ACC112 (cell line): ENCODE data around the gene ARHGAP10.

Source experiments
- H2AFZ ChIP-seq: fragments of 200-600 bp; sonication (generic); one replicate; pipeline ENCODE4 v1.6.0; 2017; ENCODE audit warnings: antibody characterized with exemption, low read length; ENCODE audit not compliant: unreplicated experiment
- H3K27ac ChIP-seq: fragments of 200-600 bp; sonication (generic); 2 replicates; pipeline ENCODE4 v1.5.1; 2014; ENCODE audit warnings: low read depth, mild to moderate bottlenecking, antibody characterized with exemption, low read length, moderate library complexity
- H3K27me3 ChIP-seq: fragments of 200-600 bp; sonication (generic); 2 replicates; pipeline ENCODE4 v1.6.1; 2014; ENCODE audit warnings: mild to moderate bottlenecking, antibody characterized with exemption, low read length, moderate library complexity, mixed read lengths; ENCODE audit not compliant: insufficient read depth
- H3K36me3 ChIP-seq: fragments of 200-600 bp; sonication (generic); 2 replicates; pipeline ENCODE4 v1.6.1; 2016; ENCODE audit warnings: mild to moderate bottlenecking, antibody characterized with exemption, low read length, moderate library complexity, mixed read lengths; ENCODE audit not compliant: insufficient read depth
- H3K4me1 ChIP-seq: fragments of 200-600 bp; sonication (generic); one replicate; pipeline ENCODE4 v1.6.1; 2016; ENCODE audit warnings: low read length, mixed read lengths; ENCODE audit not compliant: insufficient read depth, unreplicated experiment, control insufficient read depth
- H3K4me3 ChIP-seq: fragments of 200-600 bp; sonication (generic); 2 replicates; pipeline ENCODE4 v1.5.1; 2014; ENCODE audit warnings: mild to moderate bottlenecking, low read depth, low read length
- H3K79me2 ChIP-seq: fragments of 200-600 bp; sonication (generic); one replicate; pipeline ENCODE4 v1.6.0; 2016; ENCODE audit warnings: low read length; ENCODE audit not compliant: control insufficient read depth, unreplicated experiment, insufficient read depth

Gene ARHGAP10

DNA sequence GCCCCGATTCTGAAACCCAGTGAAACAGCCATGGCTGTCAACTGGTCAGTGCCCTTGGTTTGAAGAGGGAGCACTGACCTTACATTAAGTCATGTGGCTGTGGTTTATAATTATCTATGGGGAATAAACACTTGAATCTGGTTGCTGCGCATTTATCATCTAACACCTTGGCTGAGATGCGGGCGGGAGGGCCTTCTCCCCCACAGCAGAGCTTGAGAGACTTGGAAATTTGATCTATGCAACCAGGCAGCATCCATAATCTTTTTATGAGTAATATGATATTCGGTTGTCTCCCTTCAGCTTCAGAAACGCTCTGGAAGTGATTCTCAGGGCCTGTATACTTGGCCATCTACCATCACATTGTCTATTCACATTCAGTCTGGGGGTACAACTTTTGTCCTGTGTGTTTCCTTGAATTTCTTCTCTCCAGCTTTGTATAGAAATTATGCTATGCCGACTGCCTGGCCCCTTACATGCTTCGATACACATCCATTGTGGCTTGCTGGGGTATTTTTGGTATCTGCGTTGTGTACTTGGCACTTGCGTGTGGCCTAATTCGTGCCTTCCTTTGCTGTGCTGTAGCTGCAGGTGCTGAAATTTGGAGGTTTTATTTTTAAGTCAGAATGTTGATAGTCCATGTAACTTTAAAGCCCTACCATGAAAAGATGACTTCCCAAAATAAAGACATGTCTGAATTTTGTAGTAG lies 321.6 kb downstream of the ARHGAP10 start:
- Histone ChIP-seq H3K79me2 (peaks cover 6% of the 10 kb centered on the region), H3K4me3 (no peak overlapping the region), H3K4me1 (peaks cover 7% of the 10 kb centered on the region), H3K27ac (no peak overlapping the region), H2AFZ (no peak overlapping the region), H3K27me3 (no peaks in the 10 kb centered on the region), H3K36me3 (no peaks in the 10 kb centered on the region)

DNA sequence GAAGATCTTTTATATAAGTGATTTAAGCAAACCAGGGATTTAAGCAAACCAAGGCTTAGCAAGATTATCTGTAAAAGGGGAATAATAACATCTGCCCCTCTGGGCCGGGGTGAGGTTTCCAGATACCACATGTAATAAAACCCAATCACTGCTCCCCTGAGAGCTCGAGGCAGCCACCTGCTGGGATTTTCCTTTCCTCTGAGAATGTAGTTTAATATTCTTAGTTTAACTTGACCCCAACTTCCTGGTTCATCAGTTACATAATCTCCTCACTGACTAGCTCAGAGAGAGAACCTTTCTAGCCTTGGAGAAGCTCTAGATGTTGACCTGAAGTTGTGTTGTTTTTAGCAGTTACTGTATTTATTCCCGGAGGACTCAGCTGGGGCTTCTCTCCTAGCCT lies 322.4 kb downstream of the ARHGAP10 start:
- peaks cover 7% of the 10 kb centered on the region for H3K4me1 ChIP-seq
- H3K27me3 ChIP-seq = no peaks in the 10 kb centered on the region
- H3K79me2 ChIP-seq = peaks cover 6% of the 10 kb centered on the region
- H2AFZ ChIP-seq = no peak overlapping the region
- no peak overlapping the region for H3K27ac ChIP-seq
- H3K36me3 ChIP-seq = no peaks in the 10 kb centered on the region
- H3K4me3 ChIP-seq = no peak overlapping the region

DNA sequence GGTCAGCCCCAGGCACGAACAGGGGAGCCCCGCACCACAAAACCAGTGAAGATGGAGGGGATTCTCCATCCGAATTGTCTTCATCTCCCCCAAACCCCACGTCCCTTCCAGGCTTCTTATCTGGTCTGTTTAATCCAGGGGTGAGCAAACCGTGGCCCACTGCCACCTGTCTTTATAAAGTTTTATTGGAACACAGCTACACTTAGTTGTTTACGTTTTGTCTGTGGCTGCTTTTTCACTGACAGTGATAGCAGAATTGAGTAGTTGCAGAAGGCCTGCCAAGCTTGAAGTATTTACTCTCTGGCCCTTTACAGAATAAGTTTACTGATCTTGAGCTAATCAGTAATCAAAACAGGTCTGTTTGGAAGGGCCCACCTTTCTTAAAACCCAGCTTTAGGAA lies 324.0 kb downstream of the ARHGAP10 start:
- no peak overlapping the region for H3K4me3 ChIP-seq
- H2AFZ ChIP-seq = no peak overlapping the region
- H3K27me3 ChIP-seq = no peaks in the 10 kb centered on the region
- H3K36me3 ChIP-seq = no peaks in the 10 kb centered on the region
- H3K4me1 ChIP-seq = peaks cover 7% of the 10 kb centered on the region
- peaks cover 3% of the 10 kb centered on the region for H3K79me2 ChIP-seq
- no peak overlapping the region for H3K27ac ChIP-seq

DNA sequence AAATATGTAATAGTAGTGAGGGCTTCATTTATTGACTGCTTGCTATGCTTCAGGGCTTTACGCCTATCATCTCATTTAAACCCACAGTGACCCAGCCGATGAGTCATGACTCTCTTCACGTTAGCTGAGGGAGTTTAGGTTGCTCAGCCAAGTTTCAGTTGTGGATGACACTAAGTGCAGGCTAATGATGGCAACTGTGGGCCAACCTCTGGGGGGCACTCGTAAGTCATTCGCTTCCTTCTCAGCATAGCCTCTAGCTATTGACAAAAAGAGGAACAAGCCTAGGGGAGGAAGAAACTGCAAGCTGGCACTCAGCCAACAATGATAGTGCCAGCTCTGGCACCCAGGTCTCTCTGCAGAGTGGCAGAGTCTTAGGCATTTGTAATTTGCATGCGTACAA lies 325.0 kb downstream of the ARHGAP10 start:
- no peak overlapping the region for H2AFZ ChIP-seq
- no peak overlapping the region for H3K27ac ChIP-seq
- no peaks in the 10 kb centered on the region for H3K79me2 ChIP-seq
- H3K4me3 ChIP-seq = no peak overlapping the region
- H3K4me1 ChIP-seq = peaks cover 7% of the 10 kb centered on the region
- no peaks in the 10 kb centered on the region for H3K27me3 ChIP-seq
- no peaks in the 10 kb centered on the region for H3K36me3 ChIP-seq

DNA sequence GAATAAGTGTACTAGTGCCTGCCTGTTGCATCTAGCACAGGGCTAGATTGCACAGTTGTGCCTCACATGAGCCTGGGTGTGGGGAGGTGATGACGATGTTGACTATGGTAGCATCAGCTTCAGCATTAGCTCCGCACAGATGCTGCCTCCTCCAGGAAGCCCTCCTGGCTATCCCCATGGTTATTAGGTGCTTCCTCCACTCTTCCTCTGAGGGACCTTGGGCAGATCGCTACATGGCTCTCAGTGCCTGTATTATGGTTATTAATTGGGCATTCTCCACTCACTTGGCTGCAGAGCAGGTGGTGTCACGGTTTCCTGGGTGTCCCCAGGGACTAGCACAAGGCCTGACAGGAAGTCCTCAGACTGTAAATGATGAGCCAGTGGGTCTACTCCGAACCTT lies 325.6 kb downstream of the ARHGAP10 start:
- no peak overlapping the region for H3K4me3 ChIP-seq
- no peaks in the 10 kb centered on the region for H3K36me3 ChIP-seq
- H2AFZ ChIP-seq = no peak overlapping the region
- no peak overlapping the region for H3K27ac ChIP-seq
- H3K79me2 ChIP-seq = no peaks in the 10 kb centered on the region
- H3K4me1 ChIP-seq = peaks cover 7% of the 10 kb centered on the region
- no peaks in the 10 kb centered on the region for H3K27me3 ChIP-seq

DNA sequence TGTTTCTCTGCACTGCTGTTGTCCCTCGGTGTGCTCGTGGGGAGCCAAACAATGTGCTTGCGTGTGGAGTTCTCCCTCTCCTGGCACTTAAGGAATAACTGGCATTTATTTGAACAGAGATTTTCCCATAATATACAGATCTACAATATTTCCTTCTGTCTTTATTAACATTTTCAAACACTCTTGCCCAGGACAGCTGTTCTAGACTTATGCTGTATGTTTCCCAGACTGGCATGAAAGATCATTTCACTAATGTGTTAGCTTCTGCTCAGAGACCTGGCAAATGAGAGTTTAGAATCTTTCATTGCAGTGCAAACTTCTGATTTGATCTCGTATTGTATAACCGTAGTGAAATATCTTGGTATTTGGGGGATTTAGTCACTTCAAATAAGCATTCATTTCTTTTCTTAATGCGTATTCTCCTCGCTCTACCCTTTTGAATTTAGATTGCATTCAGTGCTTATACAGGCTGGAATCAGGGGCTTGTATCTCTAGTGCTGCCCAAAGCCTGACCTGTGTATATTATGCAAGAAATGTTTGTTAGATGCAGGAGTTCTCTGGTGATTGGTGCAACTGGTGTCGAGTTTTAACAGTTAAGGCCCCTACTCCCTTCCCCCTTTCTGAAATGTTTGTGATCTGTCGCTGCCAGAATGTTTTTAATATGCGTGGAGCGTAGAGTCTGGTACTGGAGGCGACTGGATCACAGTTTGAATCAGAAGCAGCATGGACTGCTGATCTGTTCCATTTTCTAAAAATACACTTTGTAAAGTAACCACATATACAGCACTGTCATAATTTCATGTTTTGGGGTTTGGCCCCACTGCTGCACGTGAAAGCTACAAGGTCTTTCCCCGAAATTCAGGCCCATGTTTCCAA lies 326.3 kb downstream of the ARHGAP10 start:
- no peak overlapping the region for H3K4me3 ChIP-seq
- H3K27ac ChIP-seq = no peak overlapping the region
- no peaks in the 10 kb centered on the region for H3K79me2 ChIP-seq
- no peak overlapping the region for H2AFZ ChIP-seq
- H3K4me1 ChIP-seq = peaks cover 7% of the 10 kb centered on the region
- no peaks in the 10 kb centered on the region for H3K27me3 ChIP-seq
- no peaks in the 10 kb centered on the region for H3K36me3 ChIP-seq

DNA sequence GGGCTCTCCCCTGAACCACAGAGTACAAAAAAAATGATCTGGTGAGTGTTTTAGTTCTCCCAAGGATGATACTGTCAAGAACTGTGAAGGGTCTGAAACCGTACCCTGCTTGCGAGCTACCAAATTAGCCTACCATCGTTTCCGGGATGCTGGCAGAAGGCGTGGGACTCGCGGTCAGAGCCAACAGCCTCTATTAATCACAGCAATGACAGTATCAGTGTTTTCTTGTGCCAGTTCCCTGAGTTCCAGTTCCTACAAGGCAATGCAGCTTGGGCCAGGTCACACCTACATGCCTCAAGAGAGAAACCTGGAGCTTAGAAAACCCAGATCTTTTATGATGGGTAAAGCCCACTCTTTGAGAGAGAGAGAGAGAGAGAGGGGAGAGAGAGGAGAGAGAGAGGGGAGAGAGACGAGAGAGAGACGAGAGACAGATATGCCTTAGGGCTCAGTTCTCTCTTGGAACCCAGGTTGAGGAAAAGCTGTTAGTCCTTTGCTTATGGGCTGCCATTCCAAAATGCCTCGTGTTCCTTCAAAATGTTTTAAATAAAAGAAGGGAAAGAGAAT lies 327.8 kb downstream of the ARHGAP10 start:
- H3K4me1 ChIP-seq = peaks cover 7% of the 10 kb centered on the region
- no peaks in the 10 kb centered on the region for H3K27me3 ChIP-seq
- no peak overlapping the region for H3K27ac ChIP-seq
- H3K4me3 ChIP-seq = no peak overlapping the region
- no peaks in the 10 kb centered on the region for H3K79me2 ChIP-seq
- H2AFZ ChIP-seq = no peak overlapping the region
- H3K36me3 ChIP-seq = no peaks in the 10 kb centered on the region

DNA sequence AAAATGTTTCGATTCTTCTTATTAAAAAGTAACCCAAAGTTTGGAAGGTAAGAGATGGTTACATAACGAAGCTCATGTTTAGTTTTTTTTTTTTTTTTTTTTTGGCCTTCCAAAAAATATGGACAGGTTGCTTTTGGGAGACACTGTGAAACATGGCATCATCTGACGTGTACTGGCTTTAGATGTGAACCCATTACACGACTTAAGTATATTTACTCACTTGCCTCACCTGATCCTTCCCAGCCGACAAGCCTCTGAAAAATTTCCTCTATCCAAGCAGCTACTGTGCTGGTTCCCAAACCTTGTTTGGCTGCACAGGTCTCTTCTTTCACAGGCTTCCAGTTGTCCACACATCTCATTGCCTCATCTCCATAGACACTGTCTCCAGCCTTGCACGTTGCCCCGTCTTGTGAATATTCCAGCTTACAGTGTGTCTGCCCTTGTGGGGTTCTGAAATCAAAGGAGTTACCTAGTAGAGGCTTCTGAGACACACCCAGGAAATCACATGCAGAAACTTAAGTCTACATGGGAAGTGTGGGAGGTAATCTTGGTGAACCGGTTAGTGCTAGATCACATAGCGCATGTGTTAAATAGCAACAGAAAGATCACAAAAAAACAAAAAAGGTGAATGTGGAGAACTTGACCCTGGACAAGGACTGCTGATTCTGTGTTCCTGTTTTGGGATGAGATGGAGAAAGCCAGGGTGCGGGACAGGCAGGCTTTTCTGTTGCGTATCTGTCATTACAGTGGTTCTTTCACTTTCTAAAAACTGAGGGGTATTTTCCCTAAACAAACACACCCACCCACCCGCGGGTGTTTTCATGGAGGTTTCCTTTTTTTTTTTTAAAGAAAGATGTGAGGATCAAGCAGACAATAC lies 328.6 kb downstream of the ARHGAP10 start:
- Histone ChIP-seq H3K27me3 (no peaks in the 10 kb centered on the region), H3K36me3 (peaks cover 5% of the 10 kb centered on the region; the same call in 1 of the 2 replicates), H2AFZ (no peak overlapping the region), H3K27ac (no peak overlapping the region), H3K4me1 (peaks cover 7% of the 10 kb centered on the region), H3K79me2 (no peaks in the 10 kb centered on the region), H3K4me3 (no peak overlapping the region)

DNA sequence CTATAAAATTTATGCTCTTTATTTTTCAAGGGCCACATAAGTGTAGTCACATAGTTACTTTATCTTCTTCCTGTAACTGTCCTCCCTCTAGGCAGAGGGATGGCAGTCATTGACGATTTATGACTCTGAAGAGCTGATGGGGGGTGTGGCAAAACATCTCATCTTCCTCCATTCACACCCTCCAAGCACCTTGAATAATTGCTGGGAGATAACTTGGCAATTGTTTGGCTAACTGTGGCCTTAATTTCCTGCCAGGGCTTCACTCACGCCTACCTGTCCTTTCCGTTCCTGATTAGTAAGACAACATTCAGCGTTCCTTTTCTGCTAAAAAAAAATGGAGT lies 329.2 kb downstream of the ARHGAP10 start:
- Histone ChIP-seq H3K4me3 (no peak overlapping the region), H3K4me1 (peaks cover 7% of the 10 kb centered on the region), H2AFZ (no peak overlapping the region)

DNA sequence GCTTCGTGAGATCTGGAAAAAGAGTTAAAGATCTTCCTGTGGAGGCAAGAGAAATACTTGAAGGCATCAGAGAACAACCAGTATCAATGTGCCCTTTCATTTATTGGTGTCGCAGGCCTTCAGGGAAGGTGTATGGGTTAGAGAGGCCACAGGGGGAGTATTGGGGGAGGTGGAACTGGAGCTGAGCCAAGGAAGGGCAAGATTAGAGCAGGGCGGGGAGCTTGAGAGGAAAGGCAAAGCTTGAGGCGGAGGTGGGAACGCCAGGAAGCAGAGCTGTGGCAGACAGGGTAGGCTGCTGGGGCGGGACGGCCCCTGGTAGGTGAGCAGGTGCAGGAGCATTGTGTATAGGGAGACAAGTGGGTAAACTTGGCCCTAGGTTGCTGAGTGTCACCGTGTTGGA lies 329.9 kb downstream of the ARHGAP10 start:
- Histone ChIP-seq H3K36me3 (peaks cover 6% of the 10 kb centered on the region; the same call in 1 of the 2 replicates), H3K4me1 (peaks cover 3% of the 10 kb centered on the region), H3K4me3 (no peak overlapping the region), H2AFZ (no peak overlapping the region), H3K27me3 (no peaks in the 10 kb centered on the region), H3K79me2 (no peaks in the 10 kb centered on the region), H3K27ac (no peak overlapping the region)

More for the DNA sequence above, 329.2 kb downstream of the ARHGAP10 start:
- Histone ChIP-seq H3K27ac (no peak overlapping the region), H3K36me3 (peaks cover 6% of the 10 kb centered on the region; the same call in 1 of the 2 replicates), H3K27me3 (no peaks in the 10 kb centered on the region), H3K79me2 (no peaks in the 10 kb centered on the region)
